Measurements from ENCODE around the gene SLC22A12.

Gene SLC22A12

GRCh38 chr11:64639885-64640284, 48.9 kb downstream of the SLC22A12 start:
- TF ChIP-seq POLR2A (IDR thresholded peaks at IDR 0.05; ENCODE audit: extremely low read depth, insufficient read length) (no peak), CTCF (IDR thresholded peaks at IDR 0.05; ENCODE audit: low read depth, low read length) (no peak), MAX (IDR thresholded peaks at IDR 0.05; ENCODE audit: low read depth, low read length) (no peak), MYC (IDR thresholded peaks at IDR 0.05; ENCODE audit: low read depth, low read length) (no peak)
- DNase-seq (ENCODE audit: low read depth), result no peak
- H3K4me3 ChIP-seq (ENCODE audit: low read depth, low read length), result no peak overlapping the region

GRCh38 chr11:64641596-64642417, 50.8 kb downstream of the SLC22A12 start:
- no peak overlapping the region for H3K4me3 ChIP-seq (ENCODE audit: low read depth, low read length)
- TF ChIP-seq MYC (IDR thresholded peaks at IDR 0.05; ENCODE audit: low read depth, low read length) (no peak), MAX (IDR thresholded peaks at IDR 0.05; ENCODE audit: low read depth, low read length) (no peak)
- no peak for DNase-seq (ENCODE audit: low read depth)

- DNase-seq (ENCODE audit: low read depth), result no peak
- H3K4me3 ChIP-seq (ENCODE audit: low read depth, low read length), result no peak overlapping the region
- TF ChIP-seq POLR2A (IDR thresholded peaks at IDR 0.05; ENCODE audit: extremely low read depth, insufficient read length) (no peak), MAX (IDR thresholded peaks at IDR 0.05; ENCODE audit: low read depth, low read length) (no peak), CTCF (IDR thresholded peaks at IDR 0.05; ENCODE audit: low read depth, low read length) (no peak), MYC (IDR thresholded peaks at IDR 0.05; ENCODE audit: low read depth, low read length) (no peak)
These were observed 51.4 kb downstream of the SLC22A12 start for GRCh38 chr11:64642418-64642735.

- H3K4me3 ChIP-seq (ENCODE audit: low read depth, low read length), result no peak overlapping the region
- no peak for DNase-seq (ENCODE audit: low read depth)
- TF ChIP-seq POLR2A (IDR thresholded peaks at IDR 0.05; ENCODE audit: extremely low read depth, insufficient read length) (no peak), CTCF (IDR thresholded peaks at IDR 0.05; ENCODE audit: low read depth, low read length) (no peak), MYC (IDR thresholded peaks at IDR 0.05; ENCODE audit: low read depth, low read length) (no peak), MAX (IDR thresholded peaks at IDR 0.05; ENCODE audit: low read depth, low read length) (no peak)
These were observed 51.8 kb downstream of the SLC22A12 start for GRCh38 chr11:64642871-64643255.

GRCh38 chr11:64643256-64643881, 52.3 kb downstream of the SLC22A12 start:
- TF ChIP-seq MAX (IDR thresholded peaks at IDR 0.05; ENCODE audit: low read depth, low read length), result no peak
- TF ChIP-seq MYC (IDR thresholded peaks at IDR 0.05; ENCODE audit: low read depth, low read length), result no peak
- TF ChIP-seq CTCF (IDR thresholded peaks at IDR 0.05; ENCODE audit: low read depth, low read length), result no peak
- no peak for TF ChIP-seq POLR2A (IDR thresholded peaks at IDR 0.05; ENCODE audit: extremely low read depth, insufficient read length)
- DNase-seq (ENCODE audit: low read depth), result no peak

GRCh38 chr11:64643920-64644646, 53.1 kb downstream of the SLC22A12 start:
- DNase-seq (ENCODE audit: low read depth), result no peak
- H3K4me3 ChIP-seq (ENCODE audit: low read depth, low read length), result no peak overlapping the region
- TF ChIP-seq MAX (IDR thresholded peaks at IDR 0.05; ENCODE audit: low read depth, low read length), result no peak

More at GRCh38 chr11:64643256-64643881, 52.3 kb downstream of the SLC22A12 start:
- H3K4me3 ChIP-seq (ENCODE audit: low read depth, low read length), result no peak overlapping the region

Data from NB4 (cell line).